ENCODE data around the gene PHF14.

DNA sequence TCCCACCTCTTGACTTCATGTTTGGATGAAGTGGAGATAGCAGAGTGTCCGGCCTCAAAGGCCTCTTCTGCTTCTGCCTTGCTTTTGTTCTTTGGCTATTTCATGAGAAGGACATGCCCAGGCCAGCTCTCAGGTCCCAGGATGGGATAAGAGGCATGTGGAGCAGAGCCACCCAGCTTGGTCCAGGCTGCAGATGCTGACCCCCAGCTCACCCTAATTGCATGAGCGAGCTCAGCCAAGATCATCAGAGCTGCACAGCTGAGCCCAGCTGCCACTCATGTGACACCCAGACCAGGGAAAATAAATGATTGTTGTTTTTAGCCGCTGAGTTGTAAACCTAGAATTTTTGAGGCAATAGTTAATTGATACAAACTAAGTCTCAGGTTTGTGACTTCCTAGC, 230.0 kb downstream of the PHF14 start:
- TF ChIP-seq POLR2AphosphoS5 (IDR thresholded peaks at IDR 0.05; ENCODE audit: low read depth, low read length): no peak
- TF ChIP-seq POLR2A (IDR thresholded peaks at IDR 0.05; ENCODE audit: low read depth, low read length): no peak
- TF ChIP-seq TAF1 (IDR thresholded peaks at IDR 0.05; ENCODE audit: borderline replicate concordance, low read depth, low read length): no peak

Data from GM12892 (cell line).